GM19397 (cell line): Measurements from ENCODE around the gene ETV7.

Source experiments
- ATAC-seq: cut with Tn5 transposase; IDR thresholded peaks from one replicate; pipeline ENCODE4 v1.9.1; 2021; ENCODE audit warnings: mild to moderate bottlenecking, moderate library complexity; ENCODE audit not compliant: unreplicated experiment

The ETV7 gene

DNA sequence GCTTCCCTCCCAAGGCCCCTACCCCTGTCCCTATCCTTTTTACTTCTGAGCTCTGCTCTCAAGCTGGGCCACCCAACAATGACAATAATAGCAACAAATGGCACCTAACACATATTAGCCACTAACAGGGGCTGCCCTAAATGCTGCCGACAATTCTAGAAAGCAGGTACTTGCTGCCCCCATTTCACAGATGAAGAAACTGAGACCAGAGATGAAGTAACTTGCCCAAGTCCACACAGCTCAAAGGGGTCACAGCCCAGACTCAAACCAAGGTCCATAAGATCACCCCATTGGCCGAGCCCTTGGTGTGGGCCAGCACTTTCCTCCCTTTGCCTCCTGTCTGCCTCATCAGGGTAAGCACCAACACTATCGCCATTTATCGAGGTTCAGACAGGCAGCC, 62.8 kb downstream of the ETV7 start:
- no peak for ATAC-seq

DNA sequence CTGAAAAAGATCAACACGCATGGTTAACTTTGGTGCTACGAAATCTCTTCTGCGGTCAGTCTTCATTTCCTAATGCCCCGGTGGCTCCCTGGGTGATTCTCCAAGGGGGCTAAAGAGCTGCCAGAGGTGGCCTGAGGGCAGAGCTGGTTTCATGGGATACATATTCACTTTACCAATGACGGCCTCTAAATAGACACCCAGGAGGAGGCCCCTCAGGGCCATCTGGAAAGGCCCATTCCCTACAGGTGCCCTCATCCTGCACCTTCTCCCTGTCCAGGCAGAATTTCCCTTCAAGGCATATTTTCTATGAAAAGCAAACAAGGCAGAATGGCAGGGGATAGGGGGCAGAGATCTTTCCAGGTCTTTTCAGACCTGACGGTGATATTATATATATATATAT, 63.3 kb downstream of the ETV7 start:
- no peak for ATAC-seq

DNA sequence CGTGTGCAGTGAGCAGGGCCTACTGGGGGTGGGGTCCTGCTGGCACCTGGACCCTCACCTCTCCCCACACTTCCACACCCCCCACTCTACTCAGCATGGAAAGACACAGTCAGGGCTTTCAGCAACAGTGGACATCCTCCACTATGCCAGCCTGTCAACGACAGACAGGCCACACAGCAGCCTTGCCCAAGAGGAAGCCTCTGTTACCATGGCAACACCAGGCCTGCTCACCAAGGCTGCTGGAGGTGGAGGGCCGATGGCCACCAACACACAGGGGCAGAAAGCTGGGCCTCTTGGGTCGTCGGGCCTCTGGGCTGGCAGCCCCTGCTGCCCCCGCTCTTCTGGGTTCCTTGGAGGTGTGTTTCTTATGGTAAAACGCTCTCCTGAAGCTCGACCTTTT, 64.4 kb downstream of the ETV7 start:
- no peak for ATAC-seq

DNA sequence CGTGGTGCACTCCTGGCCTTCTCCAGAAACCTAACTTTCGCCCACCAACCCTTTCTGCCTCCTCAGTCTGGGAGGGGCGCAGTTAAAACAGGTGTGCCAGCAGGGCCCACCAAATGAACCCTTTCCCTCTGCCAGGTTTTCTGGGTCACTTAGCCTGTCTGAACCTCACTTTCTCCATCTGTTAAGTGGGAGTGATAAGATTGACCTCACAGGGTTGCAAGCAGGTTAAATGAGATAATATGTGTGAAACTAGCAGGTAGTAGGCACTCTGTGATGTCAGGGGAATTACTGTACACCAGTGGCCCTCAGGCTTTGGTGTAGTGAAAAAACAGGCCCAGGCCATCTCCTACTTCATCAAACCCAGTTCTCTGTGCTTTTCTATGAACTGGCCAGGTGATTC, 64.9 kb downstream of the ETV7 start:
- ATAC-seq, result no peak

DNA sequence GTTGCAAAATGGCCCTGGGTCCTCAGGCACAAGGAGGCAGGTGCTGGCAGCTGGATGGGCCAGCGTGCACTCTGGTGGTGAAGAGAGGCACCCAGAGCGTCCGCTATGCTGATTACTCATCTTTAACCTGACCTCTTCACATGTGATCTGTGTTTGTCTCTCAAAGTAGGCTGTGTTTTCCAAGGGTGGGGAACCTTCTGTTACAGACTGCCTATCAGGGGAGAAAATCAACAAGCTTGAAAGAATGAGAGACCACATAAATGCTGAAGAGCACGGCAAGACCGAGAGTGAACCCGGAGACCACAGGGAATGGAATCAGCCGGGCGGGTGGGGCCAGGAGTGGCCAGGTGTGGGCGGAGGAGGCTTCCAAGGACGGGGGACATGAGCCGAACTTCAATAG, 67.0 kb downstream of the ETV7 start:
- no peak for ATAC-seq

DNA sequence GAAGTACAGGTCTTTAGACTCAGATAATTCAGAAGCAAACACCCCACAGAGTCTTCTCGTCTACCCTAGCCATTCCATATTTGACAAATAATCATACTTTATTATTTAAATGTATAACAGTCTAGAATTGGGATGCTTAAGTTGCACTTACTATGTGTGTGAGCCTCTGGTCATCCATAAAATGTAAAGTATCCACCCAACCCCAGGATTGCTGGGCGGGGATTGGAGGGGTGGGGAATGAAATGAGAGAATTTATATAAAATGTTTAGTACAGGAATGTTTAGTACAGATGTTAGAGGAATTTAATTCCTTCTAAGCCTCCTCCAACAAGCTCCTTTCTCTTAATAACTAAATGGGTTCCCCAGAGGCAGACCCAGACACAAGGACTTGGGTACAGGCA, 67.6 kb downstream of the ETV7 start:
- no peak for ATAC-seq

DNA sequence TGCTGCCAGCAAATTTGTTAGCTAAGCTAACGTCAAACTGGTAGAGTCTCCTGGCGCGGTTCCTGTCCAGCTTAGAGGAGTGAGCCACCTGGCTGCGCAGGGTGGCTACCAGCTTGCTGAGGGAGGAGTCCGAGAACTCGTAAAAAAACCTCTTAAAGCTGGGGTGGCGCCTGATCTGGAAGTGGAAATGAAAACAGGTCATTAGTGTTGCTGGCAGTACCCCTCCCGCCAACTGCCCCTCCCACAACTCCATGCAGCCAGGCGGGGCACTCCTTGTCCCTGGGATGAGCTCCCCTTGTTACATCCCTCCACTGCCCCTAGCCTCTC, 68.1 kb downstream of the ETV7 start:
- ATAC-seq, result no peak

DNA sequence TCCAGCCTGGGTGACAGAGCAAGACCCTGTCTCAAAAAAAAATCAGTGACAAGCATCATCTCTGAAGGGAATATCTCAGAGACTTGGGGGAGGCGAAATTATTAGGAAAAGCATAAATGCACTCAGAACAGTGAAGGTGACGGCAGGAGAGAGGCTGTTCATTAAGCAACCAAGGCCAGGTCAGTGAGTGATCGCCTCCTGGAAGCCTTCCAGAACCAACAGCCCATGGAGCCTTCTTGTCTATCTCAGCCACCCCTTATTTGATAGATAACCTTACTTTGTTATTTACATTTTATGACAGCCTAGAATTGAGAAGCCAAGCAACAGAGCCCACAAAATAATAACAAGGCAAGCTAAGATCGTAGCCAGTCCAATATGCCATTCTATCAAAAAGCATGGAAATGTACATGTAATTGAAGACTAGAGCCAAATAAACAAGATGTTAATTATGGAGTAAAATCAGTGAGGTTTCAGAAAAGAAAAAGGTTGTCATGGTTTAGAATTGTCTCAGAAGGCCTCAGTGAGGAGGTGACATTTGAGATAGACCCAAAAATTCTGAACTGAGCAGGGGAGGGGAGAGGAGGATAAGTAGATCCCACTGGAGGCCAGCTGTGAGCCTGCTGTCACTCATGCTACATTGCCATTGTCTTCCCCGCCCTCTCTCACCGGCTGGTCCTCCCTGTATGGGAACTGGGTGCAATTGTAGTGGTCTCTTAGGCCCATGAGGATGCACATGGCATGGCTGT, 68.6 kb downstream of the ETV7 start:
- no peak for ATAC-seq

- ATAC-seq, result no peak
Measured at GRCh38 chr6:36317623-36318022, 69.8 kb downstream of the ETV7 start.
